SK-N-MC (cell line): ENCODE results near the gene FAM237B.
A peak's percentile ranks its signal among the peaks of the same experiment; 100 is the strongest.

Experiments used
- DNase-seq: peaks from one replicate; pipeline ENCODE4 v3.0.0-alpha.2; 2011; ENCODE audit warnings: low read depth, low spot score
- H3K27ac ChIP-seq: fragments of 200-600 bp; sonication (generic); 2 replicates; pipeline ENCODE4 v1.5.1; 2016; ENCODE audit warnings: mixed run types
- H3K36me3 ChIP-seq: fragments of 200-600 bp; sonication (generic); 2 replicates; pipeline ENCODE4 v1.6.1; 2017; ENCODE audit warnings: antibody characterized with exemption, low read length, mixed read lengths; ENCODE audit not compliant: insufficient read depth
- H3K4me3 ChIP-seq: fragments of 200-600 bp; sonication (generic); 2 replicates; pipeline ENCODE4 v1.5.1; 2016
- H3K9ac ChIP-seq: fragments of 200-600 bp; sonication (generic); 2 replicates; pipeline ENCODE4 v1.8.0; 2017; ENCODE audit warnings: mixed run types, mixed read lengths; ENCODE audit not compliant: insufficient read length
- H3K9me3 ChIP-seq: fragments of 200-600 bp; sonication (generic); 2 replicates; pipeline ENCODE4 v1.6.1; 2017; ENCODE audit warnings: low read depth, mild to moderate bottlenecking, antibody characterized with exemption, low read length, moderate library complexity, mixed read lengths
- EZH2 ChIP-seq: fragments of 200-600 bp; sonication (generic); IDR thresholded peaks from one replicate; pipeline ENCODE4 v1.6.1; 2017; ENCODE audit warnings: antibody characterized with exemption
- FOXP2 ChIP-seq: optimal IDR thresholded peaks from 2 replicates; pipeline ENCODE3; 2011; ENCODE audit warnings: mild to moderate bottlenecking, moderate library complexity; ENCODE audit not compliant: insufficient read depth; ENCODE audit errors: extremely low read length, control extremely low read depth
- POLR2AphosphoS5 ChIP-seq: IDR thresholded peaks from 2 replicates; pipeline ENCODE4 v1.6.1; 2012; ENCODE audit warnings: mild to moderate bottlenecking, low read depth, low read length, borderline replicate concordance

Gene FAM237B

GRCh38 chr7:90272242-90272641 lies 48.9 kb downstream of the FAM237B start:
- TF ChIP-seq FOXP2 (no peak), POLR2AphosphoS5 (no peak), EZH2 (no peak)
- DNase-seq = no peak
- Histone ChIP-seq H3K9me3 (no peaks in the 10 kb centered on the region), H3K9ac (peak overlapping the region; percentile 51), H3K27ac (peak overlapping the region; percentile 82), H3K4me3 (peak overlapping the region; percentile 44; the same call in 1 of the 2 replicates), H3K36me3 (no peaks in the 10 kb centered on the region)

GRCh38 chr7:90271753-90272152 lies 49.4 kb downstream of the FAM237B start:
- no peak for DNase-seq
- Histone ChIP-seq H3K36me3 (no peaks in the 10 kb centered on the region), H3K27ac (peak overlapping the region; percentile 82), H3K9me3 (no peaks in the 10 kb centered on the region), H3K4me3 (peak overlapping the region; percentile 44), H3K9ac (peak overlapping the region; percentile 51)
- TF ChIP-seq FOXP2 = no peak
- no peak for TF ChIP-seq EZH2
- no peak for TF ChIP-seq POLR2AphosphoS5

DNA sequence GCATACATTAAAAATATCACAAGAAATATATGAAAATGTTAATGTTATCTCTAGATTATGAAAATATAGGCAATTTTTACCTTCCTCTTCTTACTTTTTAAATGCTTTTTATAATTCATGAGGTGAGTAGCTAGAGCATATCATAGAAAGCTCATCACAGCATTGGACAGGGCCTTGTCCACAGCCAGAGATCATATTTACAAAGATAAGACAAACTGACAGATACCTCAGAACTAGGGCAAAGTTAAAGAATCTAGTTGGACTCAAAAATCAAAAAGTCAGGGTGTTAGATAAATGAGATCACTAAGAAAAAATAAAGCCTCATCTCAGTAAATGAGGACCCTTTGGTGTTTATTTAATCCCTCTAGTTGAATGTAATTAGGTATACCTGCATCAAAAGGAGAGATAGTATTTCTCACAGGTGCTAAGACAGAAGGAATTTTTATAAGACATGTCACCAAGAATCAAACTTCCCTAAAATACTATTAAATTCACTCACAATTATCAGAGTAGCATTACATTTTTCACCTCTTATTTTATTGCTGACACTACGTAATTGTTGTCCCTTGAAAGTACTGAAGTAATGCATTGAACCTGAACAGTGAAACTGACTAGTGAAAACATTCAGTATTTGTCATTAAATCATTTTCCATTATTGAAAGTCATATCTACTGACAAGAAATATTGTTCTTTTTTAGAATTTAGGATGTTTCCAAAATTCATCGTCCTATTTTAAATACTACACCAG lies 50.5 kb downstream of the FAM237B start:
- H3K9ac ChIP-seq = no peak overlapping the region
- H3K4me3 ChIP-seq = no peak overlapping the region; the same call in 1 of the 2 replicates
- H3K36me3 ChIP-seq = no peaks in the 10 kb centered on the region
- DNase-seq = no peak
- peak overlapping the region; percentile 82; the same call in 1 of the 2 replicates for H3K27ac ChIP-seq
- TF ChIP-seq POLR2AphosphoS5 (no peak), FOXP2 (no peak), EZH2 (no peak)
- H3K9me3 ChIP-seq = no peaks in the 10 kb centered on the region

GRCh38 chr7:90269163-90269562 lies 51.9 kb downstream of the FAM237B start:
- no peak overlapping the region for H3K9ac ChIP-seq

GRCh38 chr7:90267263-90267858 lies 53.7 kb downstream of the FAM237B start:
- H3K9me3 ChIP-seq = no peaks in the 10 kb centered on the region
- TF ChIP-seq POLR2AphosphoS5 (no peak; the same call in 1 of the 2 replicates), EZH2 (no peak), FOXP2 (no peak)

More at GRCh38 chr7:90269163-90269562, 51.9 kb downstream of the FAM237B start:
- no peak for DNase-seq
- H3K36me3 ChIP-seq = no peaks in the 10 kb centered on the region
- H3K9me3 ChIP-seq = no peaks in the 10 kb centered on the region
- no peak overlapping the region for H3K4me3 ChIP-seq
- TF ChIP-seq EZH2 (no peak), FOXP2 (no peak), POLR2AphosphoS5 (no peak)
- H3K27ac ChIP-seq = no peak overlapping the region

DNA sequence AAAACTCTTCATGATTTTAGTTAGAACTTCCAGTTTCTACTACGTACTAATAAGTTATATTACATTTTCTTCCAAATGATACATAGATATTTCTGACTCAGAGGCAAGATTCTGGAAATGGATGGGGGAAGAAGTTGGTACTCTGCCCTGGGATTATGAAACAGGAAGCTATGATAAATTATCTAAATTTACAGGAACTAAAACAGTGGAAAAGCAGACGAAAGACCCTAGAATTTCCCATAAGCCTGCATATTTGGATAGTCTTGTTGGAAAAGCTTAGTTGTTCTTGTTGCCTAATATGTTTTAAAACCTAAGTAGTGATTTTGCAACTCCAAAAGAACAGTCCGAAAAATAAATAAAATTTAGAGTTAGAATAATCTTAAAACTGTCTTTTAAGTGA lies 54.3 kb downstream of the FAM237B start:
- peak overlapping the region; percentile 21 for H3K9ac ChIP-seq
- peak; percentile 69 for DNase-seq
- H3K4me3 ChIP-seq = peak overlapping the region; percentile 63

More at GRCh38 chr7:90267263-90267858, 53.7 kb downstream of the FAM237B start:
- peak overlapping the region; percentile 21 for H3K9ac ChIP-seq
- H3K4me3 ChIP-seq = peak overlapping the region; percentile 63
- DNase-seq = no peak
- H3K36me3 ChIP-seq = no peaks in the 10 kb centered on the region
- H3K27ac ChIP-seq = peak overlapping the region; percentile 88

More for the DNA sequence above, 54.3 kb downstream of the FAM237B start:
- Histone ChIP-seq H3K27ac (peak overlapping the region; percentile 88), H3K36me3 (no peaks in the 10 kb centered on the region), H3K9me3 (no peaks in the 10 kb centered on the region)
- TF ChIP-seq POLR2AphosphoS5 = no peak; the same call in 1 of the 2 replicates
- TF ChIP-seq FOXP2 = no peak
- TF ChIP-seq EZH2 = no peak
